Esophagus mucosa (tissue), 1 donor: Measurements from ENCODE around the gene BEND5. TPM values are rescaled to one million over a fixed set of nuclear protein-coding genes. Genes with fewer than 3 reads are reported as not detected.

Experiments used
- ATAC-seq: fragments of 200-7000 bp; cut with Tn5 transposase; one replicate; pipeline ENCODE4 v1.9.1; 2020
- total RNA-seq: library from RNA; stranded (reverse); gene quantifications from one replicate; pipeline ENCODE4 v1.2.4, GENCODE V29; 2023
- donor health status: DM: yes; HTN: yes; CAD: no.

BEND5 gene
- total RNA-seq, 1 donor from 2014 or later = 0.24 TPM

- ATAC-seq = no peak
These were observed 58.5 kb downstream of the BEND5 start for GRCh38 chr1:48718116-48718630.

GRCh38 chr1:48717082-48717481 is 59.6 kb downstream of the BEND5 start:
- ATAC-seq = no peak

DNA sequence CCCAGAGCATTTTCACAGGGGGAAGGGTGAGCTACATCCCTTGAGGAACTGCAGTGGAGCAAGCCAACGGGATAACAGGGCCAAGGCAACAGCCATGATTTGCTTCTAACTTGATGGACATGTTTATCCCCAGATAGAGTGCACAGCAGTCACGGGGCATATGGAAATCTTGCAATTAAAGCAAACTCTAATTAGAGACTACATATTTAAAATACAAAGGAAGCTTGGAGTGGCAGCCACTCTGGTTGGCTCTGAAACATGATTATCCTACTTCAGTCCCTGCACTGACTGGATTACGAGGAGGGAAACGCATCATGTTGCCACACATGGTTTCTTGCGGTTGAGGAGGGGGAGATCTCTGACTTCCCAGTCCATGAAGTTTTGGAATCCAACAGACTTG is 60.8 kb downstream of the BEND5 start:
- ATAC-seq = no peak

DNA sequence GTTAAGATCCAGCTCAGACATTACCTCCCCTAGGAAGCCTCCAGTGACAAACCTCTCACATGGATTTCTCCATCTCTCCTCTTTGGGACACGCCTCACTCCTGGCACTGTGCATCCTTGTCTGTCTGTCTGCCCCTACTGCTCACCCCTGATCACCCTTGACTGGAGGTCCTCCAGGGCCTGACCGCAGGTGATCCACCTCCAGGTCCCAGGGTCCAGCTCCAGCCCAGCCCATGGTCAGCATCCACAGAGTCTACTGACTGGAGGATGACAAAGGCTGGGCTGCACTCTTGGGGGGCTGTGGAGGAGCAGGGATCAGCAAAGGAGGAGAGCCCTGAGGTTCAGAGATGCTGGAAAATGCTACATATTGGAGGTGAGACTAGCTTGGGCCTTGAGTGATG is 65.8 kb downstream of the BEND5 start:
- no peak for ATAC-seq

GRCh38 chr1:48710318-48710717 is 66.4 kb downstream of the BEND5 start:
- ATAC-seq = no peak

DNA sequence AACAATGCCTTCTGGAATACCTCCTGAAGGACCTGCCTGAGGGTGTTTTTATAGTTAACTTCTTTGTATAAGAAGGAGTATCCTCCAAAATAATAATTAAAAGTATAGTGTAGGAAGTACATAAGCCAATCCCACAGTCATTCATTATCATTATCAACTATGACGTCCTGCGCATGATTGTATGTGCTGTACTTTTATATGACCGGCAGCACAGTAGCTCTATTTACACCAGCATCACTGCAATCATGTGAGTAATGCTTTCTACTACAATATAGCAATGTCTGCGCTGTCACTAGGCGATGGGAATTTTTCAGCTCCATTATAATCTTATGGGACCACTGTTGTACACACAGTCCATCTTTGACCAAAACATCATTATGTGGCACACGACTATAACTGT is 72.0 kb downstream of the BEND5 start:
- no peak for ATAC-seq

GRCh38 chr1:48701445-48701844 is 75.2 kb downstream of the BEND5 start:
- no peak for ATAC-seq

- ATAC-seq = peak; percentile 43
These were observed 79.5 kb downstream of the BEND5 start for GRCh38 chr1:48697066-48697707.

DNA sequence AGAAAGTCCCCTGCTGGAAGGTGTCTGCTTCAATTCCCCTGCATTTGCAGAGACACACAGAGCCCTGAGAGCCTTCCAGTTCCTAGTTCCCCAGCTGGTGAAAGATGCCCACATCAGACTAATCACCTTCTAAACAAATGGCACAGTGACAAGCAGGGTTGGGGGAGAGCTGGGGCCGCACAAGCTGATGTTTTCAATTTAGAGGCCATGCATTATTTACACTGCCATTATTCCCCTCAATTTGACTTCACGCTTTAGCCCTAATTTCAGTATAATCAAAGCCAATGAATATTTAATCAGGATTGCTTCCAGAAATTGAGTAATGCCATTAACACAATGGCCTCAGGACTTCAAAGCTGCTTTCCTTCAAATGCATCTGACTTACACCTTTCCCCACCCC is 81.5 kb downstream of the BEND5 start:
- no peak for ATAC-seq

DNA sequence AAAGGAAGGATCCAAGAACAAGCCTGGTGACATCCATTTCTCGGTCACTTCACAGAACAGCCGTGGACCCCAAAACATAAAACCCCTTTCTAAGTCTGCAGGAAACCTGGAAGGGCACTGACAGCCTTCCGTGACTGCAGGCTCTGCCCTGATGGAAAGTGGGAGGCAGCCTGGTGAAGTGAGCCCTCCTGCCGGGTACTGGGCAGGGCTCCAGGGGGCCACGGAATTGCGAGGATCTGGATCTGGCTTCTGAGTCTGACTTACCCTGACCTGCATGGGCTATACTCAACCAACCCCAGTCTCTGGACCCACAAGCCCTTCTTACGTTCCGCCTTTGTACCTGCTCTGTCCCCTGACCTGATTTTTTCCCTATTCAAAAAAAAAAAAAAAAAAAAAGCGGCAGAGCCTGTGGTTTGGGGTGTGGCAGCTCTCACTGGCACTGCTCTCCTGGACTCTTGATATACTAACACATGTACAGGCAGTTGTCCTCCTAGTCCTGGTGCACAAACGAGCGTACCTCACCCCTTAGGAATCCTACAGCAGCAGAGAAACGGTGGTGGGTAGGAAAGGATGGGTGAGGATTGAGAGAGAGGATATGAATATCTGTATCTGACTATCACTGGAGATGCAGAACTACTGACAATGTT is 82.9 kb downstream of the BEND5 start:
- peak; percentile 39 for ATAC-seq

DNA sequence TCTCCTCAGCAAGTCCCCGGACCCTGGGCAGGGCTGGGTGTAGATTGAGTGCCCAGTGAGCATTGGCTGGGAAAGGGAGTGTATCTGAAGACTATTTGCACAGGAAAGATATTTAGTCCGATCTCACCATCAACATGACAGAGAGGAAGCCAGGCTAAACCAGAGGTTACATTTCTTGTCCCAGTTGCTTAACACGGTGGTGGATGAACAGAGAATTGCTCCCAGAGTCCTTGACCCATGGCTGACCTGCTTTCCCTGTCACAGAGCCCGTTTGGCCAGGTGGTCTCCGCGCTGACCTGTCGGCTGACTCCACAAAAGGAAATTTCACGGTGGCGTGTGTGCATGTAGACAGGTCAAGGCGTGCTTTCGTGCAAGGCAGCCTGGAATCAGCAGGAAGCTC is 83.5 kb downstream of the BEND5 start:
- no peak for ATAC-seq

DNA sequence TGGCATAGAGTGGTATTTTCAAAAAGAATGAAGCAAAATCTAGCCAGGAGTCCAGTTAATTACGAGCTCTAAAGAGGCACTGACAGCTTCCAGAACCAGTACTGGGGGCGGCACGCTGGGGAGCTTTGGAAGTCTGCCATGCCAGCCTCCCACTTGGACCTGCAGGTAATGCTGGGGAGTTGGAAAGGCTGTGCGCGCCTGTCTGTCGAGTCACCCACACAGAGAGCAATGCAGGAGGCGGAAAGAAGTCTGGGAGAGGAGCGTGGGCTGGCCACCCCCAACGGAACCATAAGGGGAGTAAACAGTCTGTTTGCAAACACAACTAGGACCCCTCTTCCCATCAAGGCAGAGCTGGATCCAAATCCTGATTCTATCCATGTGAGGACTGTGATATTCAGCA is 84.5 kb downstream of the BEND5 start:
- no peak for ATAC-seq

GRCh38 chr1:48691429-48692001 is 85.2 kb downstream of the BEND5 start:
- no peak for ATAC-seq

DNA sequence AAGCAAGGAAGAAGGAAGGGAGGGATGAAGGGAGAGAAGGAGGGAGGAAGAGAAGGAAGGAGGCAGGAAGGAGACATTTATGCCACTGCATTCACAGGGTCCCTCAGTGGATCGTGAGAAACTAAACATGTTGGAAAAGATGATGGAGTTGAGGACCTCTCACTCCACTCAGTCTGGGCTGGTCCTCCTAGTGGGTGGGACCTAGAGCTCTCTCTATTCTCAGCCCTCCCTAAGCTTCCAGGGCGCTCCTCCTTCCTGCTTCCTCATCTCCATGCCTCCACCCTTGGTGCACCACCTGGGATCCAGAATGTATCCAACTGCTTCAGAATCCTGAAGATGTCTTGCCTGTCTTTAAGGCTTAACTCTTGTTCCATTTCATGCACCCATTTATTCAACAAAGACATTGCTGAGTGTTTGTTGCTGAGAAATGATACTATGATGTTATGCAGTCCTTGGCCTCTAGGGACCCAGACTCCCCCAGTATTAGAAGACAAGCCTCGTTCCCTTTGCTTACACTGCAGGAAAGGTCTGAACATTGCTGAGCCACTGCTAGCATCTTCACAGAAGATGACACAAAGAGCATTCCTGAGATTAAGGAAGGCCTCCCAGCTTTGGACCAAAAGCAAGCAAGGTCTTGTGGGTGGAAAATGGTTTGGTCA is 88.5 kb downstream of the BEND5 start:
- ATAC-seq = no peak

DNA sequence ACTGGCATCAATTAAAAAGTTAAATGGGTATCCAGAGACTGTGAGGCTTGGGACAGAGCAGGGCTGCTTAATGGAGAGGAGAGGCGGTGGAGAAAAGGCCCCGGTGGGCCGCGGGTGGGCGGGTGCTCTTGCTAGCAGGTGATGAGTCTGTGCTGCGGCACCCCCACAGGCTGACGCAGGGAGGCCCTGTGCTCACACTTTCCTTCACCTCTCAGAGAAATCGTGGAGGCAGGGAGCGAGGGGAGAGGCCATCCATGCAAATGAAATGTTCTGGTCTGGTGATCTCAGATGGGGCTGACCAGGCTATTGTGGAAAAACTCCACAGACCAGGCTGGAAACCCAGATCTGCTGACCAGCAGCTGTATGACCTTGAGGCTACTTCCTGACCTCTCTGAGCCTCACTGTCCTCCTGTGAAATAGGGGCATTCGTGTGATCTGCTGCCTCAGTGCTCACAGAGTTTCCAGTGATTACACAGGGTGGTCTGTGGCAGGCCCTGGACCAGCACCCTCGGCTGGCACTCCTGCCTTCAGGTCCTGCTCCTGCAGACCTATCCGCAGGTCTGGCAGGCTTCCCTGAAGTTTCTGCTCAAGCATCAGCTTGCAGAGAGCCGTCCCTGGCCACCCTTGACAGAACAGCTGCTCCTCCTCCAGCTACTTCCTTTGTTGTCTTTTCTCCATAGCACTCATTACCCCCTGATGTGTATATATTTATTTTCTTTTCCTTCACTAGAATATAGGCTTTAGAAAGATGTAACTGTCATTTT is 89.2 kb downstream of the BEND5 start:
- no peak for ATAC-seq

DNA sequence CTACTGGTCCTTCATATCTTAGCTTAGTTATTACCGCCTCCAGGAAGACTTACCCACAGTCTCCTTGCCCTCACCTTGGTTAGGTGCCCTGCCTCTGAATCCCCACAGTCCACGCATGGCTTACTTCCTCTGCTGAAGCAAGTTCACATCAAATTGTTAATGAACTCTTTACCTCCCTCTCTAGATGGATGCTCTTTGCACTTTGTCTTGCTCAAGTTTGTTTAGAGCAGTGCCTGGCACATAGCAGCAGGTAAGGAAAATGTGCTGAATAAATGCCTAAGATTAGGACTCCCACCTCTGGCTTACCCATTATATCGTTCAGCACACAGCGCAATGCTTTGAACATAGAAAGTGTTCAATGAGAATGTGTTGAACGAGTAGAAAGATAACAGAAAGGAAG is 90.5 kb downstream of the BEND5 start:
- ATAC-seq = no peak

GRCh38 chr1:48684381-48684780 is 92.3 kb downstream of the BEND5 start:
- ATAC-seq = no peak

GRCh38 chr1:48683839-48684238 is 92.9 kb downstream of the BEND5 start:
- no peak for ATAC-seq

DNA sequence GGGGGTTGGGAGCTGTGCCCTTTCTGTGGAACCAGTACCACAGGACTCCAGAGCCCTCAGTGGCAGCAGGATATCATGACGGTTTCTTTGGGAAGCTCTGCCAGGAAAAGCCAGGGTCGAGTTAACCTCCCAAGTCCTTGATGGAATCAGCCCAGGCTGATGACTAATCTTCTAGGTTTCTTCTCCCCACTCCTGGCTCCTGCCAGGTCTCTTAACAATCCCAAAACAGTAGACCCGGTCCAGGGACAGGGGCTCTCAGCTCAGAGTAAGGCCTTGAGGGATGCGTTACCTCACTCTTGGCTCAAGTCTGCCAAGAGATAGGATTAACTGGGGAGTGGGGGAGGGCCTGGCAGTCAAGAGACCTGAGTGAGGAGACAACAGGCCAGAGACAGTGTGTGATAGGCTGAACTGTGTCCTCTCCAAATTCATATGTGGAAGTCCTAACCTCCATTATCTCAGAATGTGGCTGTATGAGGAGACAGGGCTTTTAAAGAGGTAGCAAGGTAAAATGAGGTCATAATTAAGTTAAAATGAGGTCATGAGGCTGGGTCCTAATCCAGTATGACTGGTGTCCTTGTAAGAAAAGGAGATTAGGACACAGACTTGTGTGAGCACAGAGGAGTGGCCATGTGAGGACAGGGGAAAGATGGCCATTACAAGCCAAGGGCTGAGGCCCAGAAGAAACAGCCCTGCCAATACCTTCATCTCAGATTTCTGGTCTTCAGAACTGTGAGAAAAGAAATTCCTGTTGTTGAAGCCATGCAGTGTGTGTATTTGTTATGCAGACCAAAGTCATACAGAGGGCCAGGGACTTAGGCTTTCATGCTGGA is 95.0 kb downstream of the BEND5 start:
- ATAC-seq = no peak

- ATAC-seq = no peak
These were observed 96.2 kb downstream of the BEND5 start for GRCh38 chr1:48680411-48681035.

DNA sequence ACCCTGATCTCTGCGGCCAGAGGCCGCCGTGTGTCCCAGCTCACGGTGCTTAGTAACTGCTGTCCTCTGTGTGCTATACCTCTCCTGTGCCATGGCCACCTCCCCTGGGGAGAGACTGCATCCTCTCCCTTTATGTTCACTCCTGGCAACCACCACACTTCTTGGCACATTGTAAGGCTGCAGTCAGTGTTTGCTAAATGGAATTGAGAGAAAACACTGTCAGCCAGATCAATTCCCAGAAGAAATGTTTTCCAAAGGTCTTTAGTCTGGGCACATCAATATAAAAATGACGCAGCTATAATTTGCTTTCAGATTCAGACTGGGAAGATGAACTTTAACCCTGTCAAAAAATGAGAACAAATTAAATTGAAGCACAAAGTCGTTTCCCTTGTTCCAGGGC is 96.8 kb downstream of the BEND5 start:
- ATAC-seq = no peak
